Nucleus accumbens (tissue), 56 donors: ENCODE results near the gene FAM174C.
A peak's percentile ranks its signal among the peaks of the same experiment; 100 is the strongest.
"Not testable (repeated sequence)": the region's sequence is repeated elsewhere in the genome, so short reads cannot be mapped to it uniquely, and the experiment has no call there.

Source experiments
- DNase-seq, 56 donors: peaks; one replicate each; lab custom pipeline; 2025; lab: John Stamatoyannopoulos, UW

Gene FAM174C

GRCh38 chr19:1293782-1294604 is 18.7 kb downstream of the FAM174C start:
- DNase-seq, result no peak

GRCh38 chr19:1294688-1295087 is 19.4 kb downstream of the FAM174C start:
- DNase-seq, result no peak

- DNase-seq, result peak in 1 of 56 donors; percentile 40
Observed at GRCh38 chr19:1295169-1296012, 20.1 kb downstream of the FAM174C start.

GRCh38 chr19:1296078-1296477 is 20.7 kb downstream of the FAM174C start:
- no peak for DNase-seq

GRCh38 chr19:1296575-1297271 is 21.4 kb downstream of the FAM174C start:
- DNase-seq, result no peak

- DNase-seq, result no peak
Observed at GRCh38 chr19:1298235-1298634, 22.9 kb downstream of the FAM174C start.

- DNase-seq, result no peak
Observed at GRCh38 chr19:1299801-1300200, 24.5 kb downstream of the FAM174C start.

- no peak for DNase-seq
Observed at GRCh38 chr19:1300744-1301490, 25.6 kb downstream of the FAM174C start.

- peak in 53 of 56 donors; percentile 4 to 86 (median 70) for DNase-seq
Observed at GRCh38 chr19:1302533-1303239, 27.4 kb downstream of the FAM174C start.

- no peak for DNase-seq
Observed at GRCh38 chr19:1304197-1304924, 29.0 kb downstream of the FAM174C start.

GRCh38 chr19:1305354-1305753 is 30.0 kb downstream of the FAM174C start:
- DNase-seq, result not testable (repeated sequence)

GRCh38 chr19:1307320-1307719 is 32.0 kb downstream of the FAM174C start:
- DNase-seq, result no peak

GRCh38 chr19:1307755-1308303 is 32.5 kb downstream of the FAM174C start:
- no peak for DNase-seq

GRCh38 chr19:1308718-1309117 is 33.4 kb downstream of the FAM174C start:
- DNase-seq, result no peak

- no peak for DNase-seq
Observed at GRCh38 chr19:1309977-1310852, 34.9 kb downstream of the FAM174C start.

GRCh38 chr19:1310853-1311180 is 35.5 kb downstream of the FAM174C start:
- DNase-seq, result no peak

- DNase-seq, result no peak
Observed at GRCh38 chr19:1311543-1312091, 36.3 kb downstream of the FAM174C start.
